Endothelial cell of umbilical vein (primary cell): ENCODE data around the gene TMEM40.
"Not testable (repeated sequence)": the region's sequence is repeated elsewhere in the genome, so short reads cannot be mapped to it uniquely, and the experiment has no call there.

Experiments
- CTCF ChIP-seq, 2 donors: IDR thresholded peaks; 1 replicate in 1 of 2; 2 replicates in 1 of 2; pipeline ENCODE4 v1.5.1; 2011; ENCODE audit warnings: low read length in 2 of 2, mild to moderate bottlenecking in 2 of 2, moderate library complexity in 2 of 2, control low read depth in 1 of 2, inconsistent platforms in 1 of 2, low read depth in 1 of 2; ENCODE audit not compliant: insufficient read depth in 1 of 2; ENCODE audit errors: extremely low read depth in 1 of 2
- EZH2 ChIP-seq: IDR thresholded peaks from 2 replicates; pipeline ENCODE4 v1.6.1; 2012; ENCODE audit warnings: borderline replicate concordance, low read depth, mild to moderate bottlenecking, moderate library complexity, low read length, inconsistent platforms; ENCODE audit not compliant: severe bottlenecking
- FOS ChIP-seq: IDR thresholded peaks from 2 replicates; pipeline ENCODE4 v1.6.1; 2011; ENCODE audit warnings: mild to moderate bottlenecking, low read length, moderate library complexity, borderline replicate concordance; ENCODE audit not compliant: insufficient read depth
- GATA2 ChIP-seq: IDR thresholded peaks from 2 replicates; pipeline ENCODE4 v1.7.0; 2011; ENCODE audit warnings: low read depth, mild to moderate bottlenecking, moderate library complexity, mixed read lengths, low read length; ENCODE audit not compliant: insufficient read length, insufficient read depth
- JUN ChIP-seq: IDR thresholded peaks from 2 replicates; pipeline ENCODE4 v1.6.1; 2011; ENCODE audit warnings: borderline replicate concordance, low read depth; ENCODE audit not compliant: insufficient read length, insufficient read depth
- MAX ChIP-seq: IDR thresholded peaks from 2 replicates; pipeline ENCODE4 v1.6.1; 2011; ENCODE audit not compliant: insufficient read depth, insufficient read length
- MYC ChIP-seq: IDR thresholded peaks from one replicate; pipeline ENCODE4 v1.6.1; 2011; ENCODE audit warnings: mild to moderate bottlenecking, low read depth, low read length
- POLR2A ChIP-seq: IDR thresholded peaks from 2 replicates; pipeline ENCODE4 v1.6.1; 2012; ENCODE audit warnings: low read depth, mild to moderate bottlenecking, control low read depth, low read length
- POLR2AphosphoS5 ChIP-seq: IDR thresholded peaks from 2 replicates; pipeline ENCODE4 v1.6.1; 2012; ENCODE audit warnings: low read depth, mild to moderate bottlenecking, control low read depth, low read length, moderate library complexity; ENCODE audit not compliant: insufficient read depth

GRCh38 chr3:12787346-12787745 lies 28.3 kb upstream of the TMEM40 start:
- TF ChIP-seq CTCF (IDR thresholded peaks at IDR 0.05; ENCODE audit: extremely low read depth in 1 of 2, insufficient read depth in 1 of 2, low read depth in 1 of 2, low read length in 2 of 2): peak in 1 of 2 donors; percentile 43
- not testable (repeated sequence) for TF ChIP-seq POLR2A, POLR2AphosphoS5, EZH2, GATA2, JUN, MAX, MYC, FOS
